HEK293 (cell line): ENCODE results near the gene HCFC1.
"Not testable (repeated sequence)": the region's sequence is repeated elsewhere in the genome, so short reads cannot be mapped to it uniquely, and the experiment has no call there.

Experiments used
- CTCF ChIP-seq: fragments of 450-650 bp; formaldehyde crosslinking; IDR thresholded peaks from 2 replicates; pipeline ENCODE4 v1.5.1; 2016; ENCODE audit warnings: missing biosample characterization, missing genetic modification characterization
- ZNF114 ChIP-seq: fragments of 450-650 bp; formaldehyde crosslinking; IDR thresholded peaks from 2 replicates; pipeline ENCODE4 v1.5.0; 2017; ENCODE audit warnings: missing biosample characterization, missing genetic modification characterization
- ZNF624 ChIP-seq: fragments of 450-650 bp; formaldehyde crosslinking; IDR thresholded peaks from 2 replicates; pipeline ENCODE4 v1.5.1; 2017; ENCODE audit warnings: missing biosample characterization, missing genetic modification characterization

- not testable (repeated sequence) for TF ChIP-seq ZNF114; CTCF (tag by site-specific recombination); ZNF624 (tag by site-specific recombination)
Measured at GRCh38 chrX:153980394-153980793, 8.8 kb upstream of the HCFC1 start.
